ENCODE measurements around the gene SALL1.

The SALL1 gene

GRCh38 chr16:51107742-51108141 lies 43.3 kb downstream of the SALL1 start:
- no peak for DNase-seq

DNA sequence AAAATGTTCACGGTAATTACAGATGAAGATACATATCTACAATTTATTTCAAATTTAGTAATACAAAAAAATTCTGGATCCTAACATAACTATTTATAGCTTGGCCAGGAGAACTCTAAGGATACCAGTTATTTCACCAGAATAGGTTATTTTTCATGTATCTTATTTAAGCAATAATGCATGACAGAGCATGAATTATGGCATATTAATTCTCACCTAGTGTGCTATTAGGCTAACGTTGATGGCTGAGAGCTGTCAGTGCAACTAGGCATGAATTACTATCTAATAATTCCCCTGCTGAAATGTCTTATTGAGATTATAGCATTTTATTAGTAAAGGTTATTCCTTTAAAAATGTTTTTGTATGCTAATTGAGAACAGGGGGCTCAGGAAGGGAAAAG lies 44.5 kb downstream of the SALL1 start:
- DNase-seq: no peak

- DNase-seq: no peak
These were observed 47.5 kb downstream of the SALL1 start for GRCh38 chr16:51103590-51103989.

DNA sequence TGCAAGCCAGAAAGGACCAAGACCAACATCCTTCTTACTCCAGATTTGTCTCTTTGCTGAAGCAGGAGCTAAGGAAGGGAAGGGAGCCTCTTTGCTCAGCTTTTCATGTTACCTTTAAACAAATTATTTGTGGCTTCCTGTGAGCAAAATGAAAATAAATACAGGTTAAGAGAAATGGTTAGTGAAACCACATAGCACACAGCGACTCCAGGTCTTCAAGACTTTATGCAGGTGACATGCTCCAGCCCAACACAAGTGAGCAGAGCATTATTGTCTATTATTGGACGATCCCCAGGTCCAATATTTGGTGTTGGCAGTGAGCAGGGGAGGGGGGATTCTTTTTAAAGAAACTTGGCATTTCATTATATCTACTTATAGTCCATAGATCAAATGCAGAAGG lies 53.3 kb downstream of the SALL1 start:
- no peak for DNase-seq

- no peak for DNase-seq
These were observed 55.0 kb downstream of the SALL1 start for GRCh38 chr16:51095890-51096626.

DNA sequence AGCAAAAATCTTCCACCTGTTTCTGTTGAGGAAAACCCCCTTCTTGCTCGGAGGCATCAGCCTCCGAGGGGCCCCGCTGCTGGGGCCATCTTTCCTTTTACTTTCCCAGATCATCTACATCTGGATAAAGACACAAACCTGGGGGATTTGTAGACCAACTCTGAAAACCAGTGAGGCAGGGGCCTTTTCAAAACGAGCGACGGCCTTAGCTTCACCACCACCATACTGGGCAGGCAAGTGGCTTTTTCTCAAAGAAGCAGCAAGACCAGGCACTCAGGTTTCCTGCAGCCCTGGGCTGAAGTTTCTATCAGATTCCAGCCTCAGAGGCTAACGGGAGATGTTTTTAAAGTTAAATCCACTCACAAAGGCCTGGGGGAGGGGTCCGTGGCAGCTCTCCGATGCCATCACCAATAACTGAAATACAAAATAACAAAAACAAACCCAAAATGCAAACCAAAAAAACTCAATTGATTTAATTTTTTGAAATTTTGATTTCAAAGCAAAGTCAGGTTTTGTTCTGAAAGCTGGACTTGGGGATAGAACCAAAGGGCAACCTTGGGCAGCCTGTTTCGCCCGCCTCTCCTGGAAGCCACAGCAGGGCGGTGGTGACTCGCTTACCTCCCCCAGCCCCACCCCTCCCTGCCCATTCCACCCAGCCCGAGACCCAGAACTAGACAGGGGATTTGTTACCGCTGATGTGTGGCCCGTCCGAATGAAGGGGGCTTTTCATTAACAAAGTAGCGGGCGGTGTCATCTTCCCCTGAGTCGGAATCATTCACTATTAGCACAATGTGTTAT lies 55.8 kb downstream of the SALL1 start:
- DNase-seq: no peak

DNA sequence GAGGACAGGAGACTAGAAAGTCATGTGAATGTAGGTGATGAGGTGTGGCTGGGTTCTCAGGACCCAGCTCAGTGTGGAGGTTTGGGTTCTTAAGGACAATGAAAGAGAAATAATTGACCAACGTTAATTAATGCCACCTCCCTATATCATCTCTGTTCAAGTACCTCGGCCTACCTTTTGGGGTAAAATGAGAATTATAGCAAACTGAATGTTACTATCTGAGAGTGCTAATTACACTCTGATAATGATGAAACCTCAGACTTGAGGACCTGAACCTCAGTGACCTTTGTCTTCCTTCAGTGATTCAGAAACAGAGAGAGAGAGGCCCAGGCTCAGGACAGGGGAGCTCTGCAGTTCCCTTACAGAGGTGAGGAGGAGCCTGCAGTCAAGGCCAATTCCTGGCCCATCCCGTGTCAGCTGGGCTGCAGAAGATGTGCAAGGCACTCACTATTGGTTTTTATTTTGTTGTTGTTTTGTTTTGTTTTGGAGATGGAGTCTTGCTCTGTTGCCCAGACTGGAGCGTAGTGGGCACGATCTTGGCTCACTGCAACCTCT lies 57.3 kb downstream of the SALL1 start:
- DNase-seq: no peak

All from NCI-H146 (cell line).